Stimulated activated CD4-positive, alpha-beta T cell treated with anti-CD3 and anti-CD28 coated beads, Interleukin-1b, Interleukin-23, amount 100 ng/mL, for 1 hour (primary cell): ENCODE results near the gene MST1R.

Source experiments
- DNase-seq, 2 donors: peaks; one replicate each; pipeline ENCODE4 v3.0.0-alpha.2; 2020; ENCODE audit warnings: low read depth in 2 of 2

Gene MST1R

DNA sequence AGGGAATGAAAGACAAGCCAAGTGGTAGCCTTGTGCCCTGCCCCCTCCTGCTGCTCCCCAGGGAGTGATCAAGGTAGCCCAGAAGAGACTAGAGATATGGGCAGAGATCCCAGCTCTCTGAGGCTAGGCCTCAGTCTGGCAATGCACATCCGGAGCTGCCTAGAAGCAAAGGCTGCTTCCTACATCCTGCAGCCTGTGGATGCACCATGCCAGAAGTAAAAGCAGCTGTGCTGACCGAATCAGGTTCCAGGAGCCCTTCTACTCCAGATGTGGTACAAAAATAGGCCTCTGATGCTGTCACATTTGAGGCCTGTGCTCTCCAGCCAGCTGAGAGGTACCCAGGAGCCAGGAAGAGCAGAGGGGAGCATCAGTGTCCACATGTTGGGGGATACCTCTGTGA lies 63.3 kb downstream of the MST1R start:
- no peak for DNase-seq

GRCh38 chr3:49839193-49839809 lies 64.4 kb downstream of the MST1R start:
- DNase-seq: peak; percentile 65 to 68
